ENCODE measurements around the gene GNAQ. TPM values are rescaled to one million over a fixed set of nuclear protein-coding genes. Genes with fewer than 3 reads are reported as not detected.

The GNAQ gene
- total RNA-seq, 1 experiment from 2014 or later: 48.6 TPM

GRCh38 chr9:78003730-78004129 lies 27.9 kb downstream of the GNAQ start:
- H3K4ac ChIP-seq (ENCODE audit: low read depth, low read length): no peak overlapping the region
- H4K91ac ChIP-seq (ENCODE audit: insufficient read length, low read depth, low read length): no peak overlapping the region
- TF ChIP-seq CTCF (conservative IDR thresholded peaks at IDR 0.05): no peak
- peaks cover 7% of the 10 kb centered on the region; the same call in 1 of the 2 replicates for H3K79me2 ChIP-seq (ENCODE audit: insufficient read depth, low read length)
- H2AK5ac ChIP-seq (ENCODE audit: insufficient read length, low read length): no peak overlapping the region
- H3K18ac ChIP-seq (ENCODE audit: insufficient read length, low read depth, low read length): no peak overlapping the region
- WGBS (ENCODE audit: extremely low coverage, insufficient read length, low lambda C conversion rate): no CpG with 5 or more reads among the region's 4 CpGs
- no peaks in the 10 kb centered on the region for H4K20me1 ChIP-seq (ENCODE audit: control insufficient read depth, insufficient read depth, insufficient read length)
- H3K4me1 ChIP-seq (ENCODE audit: insufficient read depth, low read length): no peaks in the 10 kb centered on the region
- peaks cover 4 to 8% of the 10 kb centered on the region in 2 experiments for H3K4me1 Mint-ChIP-seq
- no peak overlapping the region for H3K9ac ChIP-seq (ENCODE audit: extremely low read depth, insufficient read length, low read length)
- no peak overlapping the region for H3T11ph ChIP-seq (ENCODE audit: low read length)
- no peaks in the 10 kb centered on the region for H3K36me3 Mint-ChIP-seq (ENCODE audit: insufficient read depth in 1 of 3, low read depth in 3 of 3)
- H2BK120ac ChIP-seq (ENCODE audit: low read depth, low read length, poor library complexity, severe bottlenecking): no peak overlapping the region
- H4K5ac ChIP-seq (ENCODE audit: insufficient read length, low read depth, low read length): no peak overlapping the region
- H3K79me1 ChIP-seq (ENCODE audit: insufficient read depth, low read depth, low read length, poor library complexity, severe bottlenecking): peaks cover 16% of the 10 kb centered on the region
- no peak overlapping the region for H3K27ac Mint-ChIP-seq
- DNase-seq: no peak
- no peak overlapping the region for H4K8ac ChIP-seq (replicated peaks; ENCODE audit: insufficient read length, low read depth, low read length)
- H3K27me3 Mint-ChIP-seq (ENCODE audit: low read depth): no peaks in the 10 kb centered on the region
- no peaks in the 10 kb centered on the region for H3K23me2 ChIP-seq (ENCODE audit: insufficient read length, low read depth, low read length, poor library complexity, severe bottlenecking)
- H3K4me2 ChIP-seq (ENCODE audit: insufficient read depth, insufficient read length, low read length): no peak overlapping the region
- no peak overlapping the region for H3K23ac ChIP-seq (ENCODE audit: insufficient read length, low read depth, low read length)
- H2AFZ ChIP-seq (ENCODE audit: low read length): no peak overlapping the region
- H2BK20ac ChIP-seq (ENCODE audit: low read depth, low read length, poor library complexity, severe bottlenecking): no peak overlapping the region
- no peak overlapping the region for H3K4me3 Mint-ChIP-seq
- no peak overlapping the region for H2BK5ac ChIP-seq (ENCODE audit: insufficient read length, low read length)
- no peaks in the 10 kb centered on the region for H3K27me3 ChIP-seq (ENCODE audit: insufficient read depth, low read length)
- no peaks in the 10 kb centered on the region for H3K9me3 Mint-ChIP-seq
- no peaks in the 10 kb centered on the region for H3K9me3 ChIP-seq (ENCODE audit: control insufficient read depth, low read depth, low read length)
- no peak overlapping the region for H3K27ac ChIP-seq (ENCODE audit: insufficient read length, low read depth, low read length)
- no peak overlapping the region for H2BK15ac ChIP-seq (ENCODE audit: low read depth, low read length)
- H2BK12ac ChIP-seq (ENCODE audit: insufficient read length, low read depth, low read length): no peak overlapping the region
- H3K56ac ChIP-seq (ENCODE audit: insufficient read length, low read depth, low read length): no peak overlapping the region
- H3K14ac ChIP-seq (ENCODE audit: insufficient read depth, low read length): no peak overlapping the region
